Activated B cell treated with CpG ODN at 0.5 μM for 24 hours (primary cell): ENCODE measurements around the gene ADGRB3. TPM values are rescaled to one million over a fixed set of nuclear protein-coding genes. Genes with fewer than 3 reads are reported as not detected.

Experiments used
- ATAC-seq: fragments of 200-7000 bp; cut with Tn5 transposase; one replicate; pipeline ENCODE4 v1.10.0; 2021; ENCODE audit warnings: low read depth, mild to moderate bottlenecking, moderate library complexity
- CTCF ChIA-PET: fragments of 350-600 bp; sonication (Branson Sonifier 250); formaldehyde crosslinking; loops from one replicate; lab custom pipeline; 2021; ENCODE audit warnings: antibody characterized with exemption; lab: Charles Lee
- POLR2A ChIA-PET: fragments of 350-600 bp; sonication (Branson Sonifier 250); formaldehyde crosslinking; loops from one replicate; lab custom pipeline; 2021; ENCODE audit warnings: antibody characterized with exemption; lab: Charles Lee
- DNase-seq: peaks from one replicate; pipeline ENCODE4 v3.0.0; 2022
- H3K27ac Mint-ChIP-seq: one replicate; pipeline ENCODE4 v1.8.0; 2020; ENCODE audit warnings: mixed read lengths
- H3K27me3 Mint-ChIP-seq: one replicate; pipeline ENCODE4 v1.8.0; 2021; ENCODE audit warnings: mixed read lengths
- H3K36me3 Mint-ChIP-seq: one replicate; pipeline ENCODE4 v1.8.0; 2021; ENCODE audit warnings: low read depth, mixed read lengths
- H3K4me1 Mint-ChIP-seq: one replicate; pipeline ENCODE4 v1.8.0; 2021; ENCODE audit warnings: mixed read lengths
- H3K4me3 Mint-ChIP-seq: one replicate; pipeline ENCODE4 v1.8.0; 2020; ENCODE audit warnings: mild to moderate bottlenecking, mixed read lengths
- H3K9me3 Mint-ChIP-seq: one replicate; pipeline ENCODE4 v1.8.0; 2020; ENCODE audit warnings: mixed read lengths
- CTCF ChIP-seq: fragments of 200-600 bp; IDR thresholded peaks from one replicate; pipeline ENCODE4 v1.8.0; 2022; ENCODE audit warnings: antibody characterized with exemption, mild to moderate bottlenecking
- intact Hi-C: fragments of 100-400 bp; cut with micrococcal nuclease; formaldehyde crosslinking; loops from one replicate; pipeline ENCODE4 v1.15.1; 2024
- total RNA-seq: library from RNA; stranded (reverse); gene quantifications from 2 replicates; pipeline ENCODE4 v1.2.3, GENCODE V29; 2022

The ADGRB3 gene
- total RNA-seq, 1 donor from 2014 or later = not detected

GRCh38 chr6:68754681-68755213 is 119.7 kb downstream of the ADGRB3 start:
- Mint-ChIP-seq H3K27me3 (no peaks in the 10 kb centered on the region), H3K27ac (no peak overlapping the region), H3K4me1 (no peaks in the 10 kb centered on the region), H3K9me3 (no peaks in the 10 kb centered on the region), H3K36me3 (no peaks in the 10 kb centered on the region), H3K4me3 (no peak overlapping the region)
- ATAC-seq = no peak
- CTCF ChIA-PET = no interaction called here
- POLR2A ChIA-PET = no interaction called here
- TF ChIP-seq CTCF = no peak
- DNase-seq = no peak
- intact Hi-C loops = no loop called here

- H3K36me3 Mint-ChIP-seq = no peaks in the 10 kb centered on the region
These were observed 121.6 kb downstream of the ADGRB3 start for GRCh38 chr6:68756454-68757375.

GRCh38 chr6:68757821-68758220 is 122.7 kb downstream of the ADGRB3 start:
- H3K9me3 Mint-ChIP-seq = no peaks in the 10 kb centered on the region

More at GRCh38 chr6:68756454-68757375, 121.6 kb downstream of the ADGRB3 start:
- ATAC-seq = no peak
- ChIA-PET POLR2A (no interaction called here), CTCF (no interaction called here)
- no peak overlapping the region for H3K4me3 Mint-ChIP-seq
- H3K27ac Mint-ChIP-seq = no peak overlapping the region
- intact Hi-C loops = no loop called here
- no peak for TF ChIP-seq CTCF
- no peak for DNase-seq
- no peaks in the 10 kb centered on the region for H3K27me3 Mint-ChIP-seq
- no peaks in the 10 kb centered on the region for H3K9me3 Mint-ChIP-seq
- H3K4me1 Mint-ChIP-seq = no peaks in the 10 kb centered on the region

GRCh38 chr6:68758559-68758958 is 123.5 kb downstream of the ADGRB3 start:
- TF ChIP-seq CTCF = no peak
- CTCF ChIA-PET = no interaction called here

More at GRCh38 chr6:68757821-68758220, 122.7 kb downstream of the ADGRB3 start:
- ATAC-seq (no peak), DNase-seq (no peak)
- Mint-ChIP-seq H3K4me3 (no peak overlapping the region), H3K36me3 (no peaks in the 10 kb centered on the region), H3K4me1 (no peaks in the 10 kb centered on the region), H3K27ac (no peak overlapping the region), H3K27me3 (no peaks in the 10 kb centered on the region)
- TF ChIP-seq CTCF = no peak
- ChIA-PET CTCF (no interaction called here), POLR2A (no interaction called here)
- intact Hi-C loops = no loop called here

GRCh38 chr6:68760485-68760884 is 125.4 kb downstream of the ADGRB3 start:
- no peaks in the 10 kb centered on the region for H3K9me3 Mint-ChIP-seq
- POLR2A ChIA-PET = no interaction called here

More at GRCh38 chr6:68758559-68758958, 123.5 kb downstream of the ADGRB3 start:
- Mint-ChIP-seq H3K27ac (no peak overlapping the region), H3K9me3 (no peaks in the 10 kb centered on the region), H3K36me3 (no peaks in the 10 kb centered on the region), H3K27me3 (no peaks in the 10 kb centered on the region), H3K4me1 (no peaks in the 10 kb centered on the region), H3K4me3 (no peak overlapping the region)
- POLR2A ChIA-PET = no interaction called here
- intact Hi-C loops = no loop called here
- ATAC-seq = no peak
- no peak for DNase-seq

More at GRCh38 chr6:68760485-68760884, 125.4 kb downstream of the ADGRB3 start:
- Mint-ChIP-seq H3K27me3 (no peaks in the 10 kb centered on the region), H3K27ac (no peak overlapping the region), H3K4me3 (no peak overlapping the region), H3K4me1 (no peaks in the 10 kb centered on the region), H3K36me3 (no peaks in the 10 kb centered on the region)
- DNase-seq = no peak
- no peak for TF ChIP-seq CTCF
- intact Hi-C loops = no loop called here
- no peak for ATAC-seq
- CTCF ChIA-PET = no interaction called here
